SK-N-SH treated with all-trans-retinoic acid at 6 μM for 48 hours (cell line): ENCODE measurements around the gene TNS3.
A peak's percentile ranks its signal among the peaks of the same experiment; 100 is the strongest.

Experiments
- ATAC-seq: fragments of 200-7000 bp; cut with Tn5 transposase; 3 replicates; pipeline ENCODE4 v1.9.1; 2020; ENCODE audit warnings: mild to moderate bottlenecking, moderate library complexity
- ARNTL ChIP-seq: fragments of 450-650 bp; formaldehyde crosslinking; IDR thresholded peaks from 2 replicates; pipeline ENCODE4 v1.5.0; 2020; ENCODE audit warnings: low read depth, mild to moderate bottlenecking, moderate library complexity, borderline replicate concordance
- BACH2 ChIP-seq: fragments of 250-450 bp; sonication (Bioruptor Pico); IDR thresholded peaks from 2 replicates; pipeline ENCODE4 v1.9.0; 2021; ENCODE audit warnings: mild to moderate bottlenecking, borderline replicate concordance
- CREB5 ChIP-seq: fragments of 250-450 bp; sonication (Bioruptor Pico); IDR thresholded peaks from 2 replicates; pipeline ENCODE4 v1.5.1; 2020; ENCODE audit warnings: low read depth, mild to moderate bottlenecking, moderate library complexity
- CSDC2 ChIP-seq: fragments of 250-450 bp; sonication (Bioruptor Pico); IDR thresholded peaks from 2 replicates; pipeline ENCODE4 v1.5.0; 2020; ENCODE audit warnings: mild to moderate bottlenecking, moderate library complexity
- CSRNP3 ChIP-seq: fragments of 250-450 bp; sonication (Bioruptor Pico); IDR thresholded peaks from 2 replicates; pipeline ENCODE4 v1.5.1; 2021; ENCODE audit warnings: mild to moderate bottlenecking, moderate library complexity
- ESRRG ChIP-seq: fragments of 250-450 bp; sonication (Bioruptor Pico); IDR thresholded peaks from 2 replicates; pipeline ENCODE4 v1.6.1; 2021; ENCODE audit warnings: mild to moderate bottlenecking
- GLIS3 ChIP-seq: fragments of 250-450 bp; sonication (Bioruptor Pico); IDR thresholded peaks from 2 replicates; pipeline ENCODE4 v1.5.0; 2020; ENCODE audit warnings: mild to moderate bottlenecking, moderate library complexity
- ISL1 ChIP-seq: fragments of 250-450 bp; sonication (Bioruptor Pico); IDR thresholded peaks from 2 replicates; pipeline ENCODE4 v2.1.2; 2022; ENCODE audit warnings: mild to moderate bottlenecking, moderate library complexity
- OSR1 ChIP-seq: fragments of 250-450 bp; sonication (Bioruptor Pico); IDR thresholded peaks from 2 replicates; pipeline ENCODE4 v1.8.0; 2022; ENCODE audit warnings: moderate library complexity, mild to moderate bottlenecking, inconsistent platforms
- PATZ1 ChIP-seq: fragments of 250-450 bp; sonication (Bioruptor Pico); IDR thresholded peaks from 2 replicates; pipeline ENCODE4 v1.8.0; 2020; ENCODE audit warnings: mild to moderate bottlenecking, moderate library complexity, borderline replicate concordance
- PPARA ChIP-seq: fragments of 250-450 bp; sonication (Bioruptor Pico); IDR thresholded peaks from 2 replicates; pipeline ENCODE4 v1.5.0; 2020; ENCODE audit warnings: mild to moderate bottlenecking, borderline replicate concordance
- RARB ChIP-seq: fragments of 250-450 bp; sonication (Bioruptor Pico); IDR thresholded peaks from 2 replicates; pipeline ENCODE4 v1.8.0; 2021; ENCODE audit warnings: mild to moderate bottlenecking, moderate library complexity
- SNAI2 ChIP-seq: fragments of 250-450 bp; sonication (Bioruptor Pico); IDR thresholded peaks from 2 replicates; pipeline ENCODE4 v1.5.0; 2020; ENCODE audit warnings: mild to moderate bottlenecking, moderate library complexity
- TCF4 ChIP-seq: fragments of 250-450 bp; sonication (Bioruptor Pico); IDR thresholded peaks from 2 replicates; pipeline ENCODE4 v1.8.0; 2021; ENCODE audit warnings: mild to moderate bottlenecking, moderate library complexity, borderline replicate concordance
- TOX ChIP-seq: fragments of 250-450 bp; sonication (Bioruptor Pico); IDR thresholded peaks from 2 replicates; pipeline ENCODE4 v1.8.0; 2021; ENCODE audit warnings: mild to moderate bottlenecking, moderate library complexity, borderline replicate concordance
- TSHZ2 ChIP-seq: fragments of 250-450 bp; sonication (Bioruptor Pico); IDR thresholded peaks from 2 replicates; pipeline ENCODE4 v1.5.0; 2020; ENCODE audit warnings: mild to moderate bottlenecking, moderate library complexity
- ZC3H10 ChIP-seq: fragments of 250-450 bp; sonication (Bioruptor Pico); IDR thresholded peaks from 2 replicates; pipeline ENCODE4 v1.5.1; 2021; ENCODE audit warnings: mild to moderate bottlenecking, moderate library complexity
- ZFP3 ChIP-seq: fragments of 250-450 bp; sonication (Bioruptor Pico); IDR thresholded peaks from 2 replicates; pipeline ENCODE4 v1.5.0; 2020; ENCODE audit warnings: mild to moderate bottlenecking, moderate library complexity
- ZFP30 ChIP-seq: fragments of 450-650 bp; formaldehyde crosslinking; IDR thresholded peaks from 2 replicates; pipeline ENCODE4 v1.5.0; 2022; ENCODE audit warnings: mild to moderate bottlenecking, moderate library complexity
- ZNF565 ChIP-seq: fragments of 450-650 bp; formaldehyde crosslinking; conservative IDR thresholded peaks from 2 replicates; pipeline ENCODE4 v1.5.0; 2020; ENCODE audit warnings: low read depth, mild to moderate bottlenecking, moderate library complexity
- ZNF70 ChIP-seq: fragments of 450-650 bp; formaldehyde crosslinking; IDR thresholded peaks from 2 replicates; pipeline ENCODE4 v1.5.0; 2020; ENCODE audit warnings: mild to moderate bottlenecking, moderate library complexity
- ZNF8 ChIP-seq: fragments of 450-650 bp; formaldehyde crosslinking; IDR thresholded peaks from 2 replicates; pipeline ENCODE4 v1.5.0; 2020; ENCODE audit warnings: mild to moderate bottlenecking, moderate library complexity

The TNS3 gene

GRCh38 chr7:47584536-47584895, 2.6 kb upstream of the TNS3 start:
- no peak for ATAC-seq
- no peak for TF ChIP-seq ZC3H10 (CRISPR knock-in tag)
- TF ChIP-seq BACH2, result no peak
- no peak for TF ChIP-seq OSR1 (CRISPR knock-in tag)
- no peak for TF ChIP-seq TCF4 (CRISPR knock-in tag)
- no peak for TF ChIP-seq ZNF565
- TF ChIP-seq RARB (CRISPR knock-in tag), result no peak
- TF ChIP-seq ZNF8 (CRISPR knock-in tag), result no peak
- TF ChIP-seq GLIS3 (CRISPR knock-in tag), result no peak
- no peak for TF ChIP-seq TSHZ2 (CRISPR knock-in tag)
- no peak for TF ChIP-seq ESRRG (CRISPR knock-in tag)

- TF ChIP-seq PPARA (CRISPR knock-in tag) (no peak), CSDC2 (no peak), BACH2 (no peak), PATZ1 (CRISPR knock-in tag) (no peak), ZFP30 (CRISPR knock-in tag) (no peak)
- ATAC-seq, result no peak
Measured at GRCh38 chr7:47583739-47584535, 2.0 kb upstream of the TNS3 start.

GRCh38 chr7:47582764-47583738, 1.1 kb upstream of the TNS3 start:
- ATAC-seq, result no peak
- TF ChIP-seq TOX (CRISPR knock-in tag) (no peak), ARNTL (CRISPR knock-in tag) (no peak)

- ATAC-seq, result peak; percentile 56
- TF ChIP-seq ZC3H10 (CRISPR knock-in tag) (no peak), ESRRG (CRISPR knock-in tag) (no peak), TCF4 (CRISPR knock-in tag) (no peak), GLIS3 (CRISPR knock-in tag) (peak; percentile 51; the same call in 1 of the 2 replicates)
Measured at GRCh38 chr7:47581438-47581803, 490 bp downstream of the TNS3 start.

- TF ChIP-seq ISL1 (CRISPR knock-in tag) (no peak), CSDC2 (0 out of 2 replicates have a peak, but pooled peaks have one; percentile 48), TSHZ2 (CRISPR knock-in tag) (no peak), PPARA (CRISPR knock-in tag) (no peak), ZFP3 (CRISPR knock-in tag) (0 out of 2 replicates have a peak, but pooled peaks have one; percentile 12), ZFP30 (CRISPR knock-in tag) (no peak), ZNF565 (no peak), ZC3H10 (CRISPR knock-in tag) (no peak), RARB (CRISPR knock-in tag) (no peak), TCF4 (CRISPR knock-in tag) (no peak), OSR1 (CRISPR knock-in tag) (no peak), CREB5 (CRISPR knock-in tag) (no peak), ZNF70 (CRISPR knock-in tag) (no peak), CSRNP3 (no peak), SNAI2 (CRISPR knock-in tag) (no peak)
- ATAC-seq, result peak; percentile 56
Measured at GRCh38 chr7:47580811-47581331, 1.0 kb downstream of the TNS3 start.
